HG03139 (cell line): ENCODE results near the gene CFTR.
"Not testable (repeated sequence)": the region's sequence is repeated elsewhere in the genome, so short reads cannot be mapped to it uniquely, and the experiment has no call there.

Experiments used
- ATAC-seq: cut with Tn5 transposase; IDR thresholded peaks from one replicate; pipeline ENCODE4 v1.9.1; 2021; ENCODE audit not compliant: unreplicated experiment

Gene CFTR

GRCh38 chr7:117683430-117684175 is 203.8 kb downstream of the CFTR start:
- no peak for ATAC-seq

GRCh38 chr7:117685795-117686194 is 206.0 kb downstream of the CFTR start:
- ATAC-seq = no peak

- ATAC-seq = no peak
Measured at GRCh38 chr7:117686311-117686935, 206.6 kb downstream of the CFTR start.

GRCh38 chr7:117688126-117688525 is 208.3 kb downstream of the CFTR start:
- no peak for ATAC-seq

- ATAC-seq = no peak
Measured at GRCh38 chr7:117689406-117689805, 209.6 kb downstream of the CFTR start.

GRCh38 chr7:117690147-117690546 is 210.3 kb downstream of the CFTR start:
- no peak for ATAC-seq

- no peak for ATAC-seq
Measured at GRCh38 chr7:117692338-117692737, 212.5 kb downstream of the CFTR start.

GRCh38 chr7:117698018-117698417 is 218.2 kb downstream of the CFTR start:
- no peak for ATAC-seq

GRCh38 chr7:117704063-117704462 is 224.2 kb downstream of the CFTR start:
- ATAC-seq = no peak

GRCh38 chr7:117705630-117706029 is 225.8 kb downstream of the CFTR start:
- no peak for ATAC-seq

GRCh38 chr7:117706210-117706609 is 226.4 kb downstream of the CFTR start:
- ATAC-seq = peak; percentile 78

- no peak for ATAC-seq
Measured at GRCh38 chr7:117707080-117707479, 227.3 kb downstream of the CFTR start.

GRCh38 chr7:117708173-117708572 is 228.3 kb downstream of the CFTR start:
- ATAC-seq = not testable (repeated sequence)

- no peak for ATAC-seq
Measured at GRCh38 chr7:117711556-117711955, 231.7 kb downstream of the CFTR start.

GRCh38 chr7:117715784-117716445 is 236.1 kb downstream of the CFTR start:
- ATAC-seq = peak; percentile 80

- ATAC-seq = no peak
Measured at GRCh38 chr7:117716707-117717299, 237.0 kb downstream of the CFTR start.

- no peak for ATAC-seq
Measured at GRCh38 chr7:117717357-117717756, 237.5 kb downstream of the CFTR start.
